ENCODE measurements around the gene ADAM33. TPM values are rescaled to one million over a fixed set of nuclear protein-coding genes. Genes with fewer than 3 reads are reported as not detected.

ADAM33 gene
- polyA plus RNA-seq, 2 of the 4 experiments (the other 2 are of a cell fraction), result 0.08 to 0.14 TPM

DNA sequence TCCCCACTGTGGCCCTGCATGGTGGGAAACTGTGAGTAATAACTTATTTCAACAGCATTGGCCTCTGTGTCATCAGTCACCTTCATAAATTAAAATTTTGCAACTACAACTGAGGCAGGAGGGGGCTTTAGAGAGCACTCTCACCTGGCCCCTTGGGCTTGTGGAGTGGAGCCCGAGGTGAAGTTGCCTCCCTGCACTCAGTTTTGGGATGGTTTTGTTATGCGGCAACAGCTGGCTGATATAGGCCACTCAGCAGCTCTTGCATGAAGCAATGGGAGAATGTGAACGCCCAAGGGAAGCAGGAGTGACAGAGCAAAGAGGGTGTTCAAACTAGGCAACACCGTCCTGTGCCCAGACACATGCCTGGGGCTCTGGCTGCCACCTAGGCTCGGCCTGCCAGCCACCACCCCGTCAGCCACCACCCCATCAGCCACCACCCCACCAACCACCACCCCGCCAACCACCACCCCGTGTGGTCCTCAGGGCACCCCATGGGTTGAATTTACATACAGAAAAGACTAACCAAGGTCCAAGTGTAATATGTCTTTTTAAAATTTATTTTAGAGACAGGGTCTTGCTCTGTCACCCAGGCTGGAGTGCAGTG lies 14.3 kb downstream of the ADAM33 start:
- POLR2A ChIA-PET, result no interaction called here
- CTCF ChIA-PET, result interaction anchor here (0.6 to 61.5 kb wide), 5 partner anchors 8 to 70 kb away, joined by 3 to 2233 read pairs (median 4); partner anchors contain the start of genes ADISSP, HSPA12B and SIGLEC1
- DNase-seq (ENCODE audit: low read depth in 1 of 2, low spot score in 1 of 2) (no peak), ATAC-seq (no peak), FAIRE-seq (no peak)
- Histone ChIP-seq H3K9me3 (no peaks in the 10 kb centered on the region), H3K4me2 (no peak overlapping the region), H3K4me3 (no peak overlapping the region), H3K27ac (no peak overlapping the region), H3K4me1 (peaks cover 2% of the 10 kb centered on the region; the same call in 1 of the 3 replicates)
- TF ChIP-seq, protein P1, sequence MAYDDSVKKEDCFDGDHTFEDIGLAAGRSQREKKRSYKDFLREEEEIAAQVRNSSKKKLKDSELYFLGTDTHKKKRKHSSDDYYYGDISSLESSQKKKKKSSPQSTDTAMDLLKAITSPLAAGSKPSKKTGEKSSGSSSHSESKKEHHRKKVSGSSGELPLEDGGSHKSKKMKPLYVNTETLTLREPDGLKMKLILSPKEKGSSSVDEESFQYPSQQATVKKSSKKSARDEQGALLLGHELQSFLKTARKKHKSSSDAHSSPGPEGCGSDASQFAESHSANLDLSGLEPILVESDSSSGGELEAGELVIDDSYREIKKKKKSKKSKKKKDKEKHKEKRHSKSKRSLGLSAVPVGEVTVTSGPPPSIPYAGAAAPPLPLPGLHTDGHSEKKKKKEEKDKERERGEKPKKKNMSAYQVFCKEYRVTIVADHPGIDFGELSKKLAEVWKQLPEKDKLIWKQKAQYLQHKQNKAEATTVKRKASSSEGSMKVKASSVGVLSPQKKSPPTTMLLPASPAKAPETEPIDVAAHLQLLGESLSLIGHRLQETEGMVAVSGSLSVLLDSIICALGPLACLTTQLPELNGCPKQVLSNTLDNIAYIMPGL (CRISPR knock-in tag; IDR thresholded peaks at IDR 0.05; ENCODE audit: borderline replicate concordance), result no peak
- TF ChIP-seq MYC (IDR thresholded peaks at IDR 0.05; ENCODE audit: borderline replicate concordance, low read length) (no peak), HOXB5 (CRISPR knock-in tag; IDR thresholded peaks at IDR 0.05) (no peak), CHD2 (IDR thresholded peaks at IDR 0.05; ENCODE audit: low read length, partially characterized antibody) (no peak), CHD4 (IDR thresholded peaks at IDR 0.05; ENCODE audit: borderline replicate concordance) (no peak), TFCP2L1 (CRISPR knock-in tag; IDR thresholded peaks at IDR 0.05) (no peak), PBX3 (IDR thresholded peaks at IDR 0.05) (no peak), EHMT2 (IDR thresholded peaks at IDR 0.05; ENCODE audit: low read depth) (no peak), FOXS1 (CRISPR knock-in tag; IDR thresholded peaks at IDR 0.05) (no peak), HOXB13 (CRISPR knock-in tag; IDR thresholded peaks at IDR 0.05; ENCODE audit: low read depth) (no peak), RARB (CRISPR knock-in tag; IDR thresholded peaks at IDR 0.05) (no peak), KDM1A (IDR thresholded peaks at IDR 0.05; ENCODE audit: low read depth) (no peak), FOSB (CRISPR knock-in tag; IDR thresholded peaks at IDR 0.05) (no peak), JUN (IDR thresholded peaks at IDR 0.05) (no peak), NPAS2 (CRISPR knock-in tag; IDR thresholded peaks at IDR 0.05; ENCODE audit: borderline replicate concordance) (no peak)
- TF ChIP-seq, protein P2, sequence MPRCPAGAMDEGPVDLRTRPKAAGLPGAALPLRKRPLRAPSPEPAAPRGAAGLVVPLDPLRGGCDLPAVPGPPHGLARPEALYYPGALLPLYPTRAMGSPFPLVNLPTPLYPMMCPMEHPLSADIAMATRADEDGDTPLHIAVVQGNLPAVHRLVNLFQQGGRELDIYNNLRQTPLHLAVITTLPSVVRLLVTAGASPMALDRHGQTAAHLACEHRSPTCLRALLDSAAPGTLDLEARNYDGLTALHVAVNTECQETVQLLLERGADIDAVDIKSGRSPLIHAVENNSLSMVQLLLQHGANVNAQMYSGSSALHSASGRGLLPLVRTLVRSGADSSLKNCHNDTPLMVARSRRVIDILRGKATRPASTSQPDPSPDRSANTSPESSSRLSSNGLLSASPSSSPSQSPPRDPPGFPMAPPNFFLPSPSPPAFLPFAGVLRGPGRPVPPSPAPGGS (IDR thresholded peaks at IDR 0.05), result no peak
- TF ChIP-seq, protein P3, sequence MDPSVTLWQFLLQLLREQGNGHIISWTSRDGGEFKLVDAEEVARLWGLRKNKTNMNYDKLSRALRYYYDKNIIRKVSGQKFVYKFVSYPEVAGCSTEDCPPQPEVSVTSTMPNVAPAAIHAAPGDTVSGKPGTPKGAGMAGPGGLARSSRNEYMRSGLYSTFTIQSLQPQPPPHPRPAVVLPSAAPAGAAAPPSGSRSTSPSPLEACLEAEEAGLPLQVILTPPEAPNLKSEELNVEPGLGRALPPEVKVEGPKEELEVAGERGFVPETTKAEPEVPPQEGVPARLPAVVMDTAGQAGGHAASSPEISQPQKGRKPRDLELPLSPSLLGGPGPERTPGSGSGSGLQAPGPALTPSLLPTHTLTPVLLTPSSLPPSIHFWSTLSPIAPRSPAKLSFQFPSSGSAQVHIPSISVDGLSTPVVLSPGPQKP (IDR thresholded peaks at IDR 0.05; ENCODE audit: low read depth, low read length), result no peak
- TF ChIP-seq, protein P4, sequence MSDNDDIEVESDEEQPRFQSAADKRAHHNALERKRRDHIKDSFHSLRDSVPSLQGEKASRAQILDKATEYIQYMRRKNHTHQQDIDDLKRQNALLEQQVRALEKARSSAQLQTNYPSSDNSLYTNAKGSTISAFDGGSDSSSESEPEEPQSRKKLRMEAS (IDR thresholded peaks at IDR 0.05), result no peak
- TF ChIP-seq, protein P5, sequence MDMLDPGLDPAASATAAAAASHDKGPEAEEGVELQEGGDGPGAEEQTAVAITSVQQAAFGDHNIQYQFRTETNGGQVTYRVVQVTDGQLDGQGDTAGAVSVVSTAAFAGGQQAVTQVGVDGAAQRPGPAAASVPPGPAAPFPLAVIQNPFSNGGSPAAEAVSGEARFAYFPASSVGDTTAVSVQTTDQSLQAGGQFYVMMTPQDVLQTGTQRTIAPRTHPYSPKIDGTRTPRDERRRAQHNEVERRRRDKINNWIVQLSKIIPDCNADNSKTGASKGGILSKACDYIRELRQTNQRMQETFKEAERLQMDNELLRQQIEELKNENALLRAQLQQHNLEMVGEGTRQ (IDR thresholded peaks at IDR 0.05), result no peak
- 70% methylated on average over 8 of the region's 8 CpGs for WGBS (ENCODE audit: missing lambda C conversion rate)

DNA sequence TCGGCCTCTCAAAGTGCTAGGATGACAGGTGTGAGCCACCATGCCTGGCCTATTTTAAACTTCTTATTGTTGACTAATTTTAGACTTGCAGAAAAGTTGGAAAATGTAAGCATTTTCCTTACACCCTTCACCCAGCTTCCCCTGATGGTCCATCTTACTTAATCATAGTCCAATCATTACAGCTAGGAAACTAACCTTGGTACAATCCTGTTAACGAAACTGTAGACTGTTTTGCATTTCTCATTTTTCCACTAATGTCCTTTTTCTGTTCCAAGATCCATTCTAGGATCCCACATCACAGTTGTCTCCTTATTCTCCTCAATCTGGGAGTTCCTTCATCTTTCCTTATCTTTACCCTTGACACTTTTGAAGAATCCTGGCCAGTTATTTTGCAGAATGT lies 18.0 kb downstream of the ADAM33 start:
- CTCF ChIA-PET, result interaction anchor here (2.7 to 61.5 kb wide), 2 partner anchors 12 to 74 kb away, joined by 14 to 2233 read pairs; partner anchors contain the start of genes ADISSP, HSPA12B and SIGLEC1
- TF ChIP-seq REST (IDR thresholded peaks at IDR 0.05), result no peak
- no peak for TF ChIP-seq CHD2 (IDR thresholded peaks at IDR 0.05; ENCODE audit: low read length, partially characterized antibody)
- no peak for TF ChIP-seq PHF8 (IDR thresholded peaks at IDR 0.05; ENCODE audit: borderline replicate concordance, low read depth)
- TF ChIP-seq EHMT2 (IDR thresholded peaks at IDR 0.05; ENCODE audit: low read depth), result no peak
- TF ChIP-seq KDM5A (IDR thresholded peaks at IDR 0.05), result no peak
- no peak for TF ChIP-seq SMC3 (IDR thresholded peaks at IDR 0.05)
- no peak for TF ChIP-seq CBX2 (IDR thresholded peaks at IDR 0.05; ENCODE audit: borderline replicate concordance, low read depth)
- no peak for TF ChIP-seq HOXB13 (CRISPR knock-in tag; IDR thresholded peaks at IDR 0.05; ENCODE audit: low read depth)
- TF ChIP-seq CBX8 (IDR thresholded peaks at IDR 0.05), result no peak
- no peak for TF ChIP-seq HEYL (CRISPR knock-in tag; IDR thresholded peaks at IDR 0.05)
- TF ChIP-seq CEBPB (IDR thresholded peaks at IDR 0.05), result no peak

More for the DNA sequence above, 18.0 kb downstream of the ADAM33 start:
- H3K4me2 ChIP-seq, result no peak overlapping the region
- no peak for DNase-seq (ENCODE audit: low read depth in 1 of 2, low spot score in 1 of 2)
- no peak overlapping the region for H3K27ac ChIP-seq
- ATAC-seq, result no peak
- H3K4me3 ChIP-seq, result no peak overlapping the region
- 41% methylated on average over 2 of the region's 2 CpGs for whole genome bisulfite sequencing (ENCODE audit: missing lambda C conversion rate)
- H3K4me1 ChIP-seq, result no peaks in the 10 kb centered on the region
- no peak for FAIRE-seq
- no peaks in the 10 kb centered on the region for H3K9me3 ChIP-seq
- POLR2A ChIA-PET, result no interaction called here

Data from A549 (cell line).